C4-2B (cell line): ENCODE results near the gene C2CD5.

Experiments
- ZFX ChIP-seq: fragments of 450-650 bp; IDR thresholded peaks from 2 replicates; pipeline ENCODE4 v1.6.1; 2017
- TF ChIP-seq, protein P1 (sequence below): fragments of 450-650 bp; conservative IDR thresholded peaks from 2 replicates; pipeline ENCODE4 v1.5.1; 2017; ENCODE audit warnings: mild to moderate bottlenecking

- TF ChIP-seq, protein P1, sequence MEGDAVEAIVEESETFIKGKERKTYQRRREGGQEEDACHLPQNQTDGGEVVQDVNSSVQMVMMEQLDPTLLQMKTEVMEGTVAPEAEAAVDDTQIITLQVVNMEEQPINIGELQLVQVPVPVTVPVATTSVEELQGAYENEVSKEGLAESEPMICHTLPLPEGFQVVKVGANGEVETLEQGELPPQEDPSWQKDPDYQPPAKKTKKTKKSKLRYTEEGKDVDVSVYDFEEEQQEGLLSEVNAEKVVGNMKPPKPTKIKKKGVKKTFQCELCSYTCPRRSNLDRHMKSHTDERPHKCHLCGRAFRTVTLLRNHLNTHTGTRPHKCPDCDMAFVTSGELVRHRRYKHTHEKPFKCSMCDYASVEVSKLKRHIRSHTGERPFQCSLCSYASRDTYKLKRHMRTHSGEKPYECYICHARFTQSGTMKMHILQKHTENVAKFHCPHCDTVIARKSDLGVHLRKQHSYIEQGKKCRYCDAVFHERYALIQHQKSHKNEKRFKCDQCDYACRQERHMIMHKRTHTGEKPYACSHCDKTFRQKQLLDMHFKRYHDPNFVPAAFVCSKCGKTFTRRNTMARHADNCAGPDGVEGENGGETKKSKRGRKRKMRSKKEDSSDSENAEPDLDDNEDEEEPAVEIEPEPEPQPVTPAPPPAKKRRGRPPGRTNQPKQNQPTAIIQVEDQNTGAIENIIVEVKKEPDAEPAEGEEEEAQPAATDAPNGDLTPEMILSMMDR: peak; percentile 63
- no peak; the same call in 1 of the 2 replicates for TF ChIP-seq ZFX
Observed at GRCh38 chr12:22544038-22544979, at the start of gene C2CD5.
